Heart right ventricle (tissue), 16 donors: ENCODE data around the gene MAP3K7. TPM values are rescaled to one million over a fixed set of nuclear protein-coding genes. Genes with fewer than 3 reads are reported as not detected.

ENCODE experiments used
- ATAC-seq, 8 donors: fragments of 200-7000 bp; cut with Tn5 transposase; one replicate each; pipeline ENCODE4 v1.9.1; 2020; ENCODE audit warnings: mild to moderate bottlenecking in 8 of 8, moderate library complexity in 8 of 8, moderate number of reproducible peaks in 1 of 8
- DNase-seq, 2 donors: peaks; one replicate each; pipeline ENCODE4 v3.0.0-alpha.2; 2020
- H3K27ac ChIP-seq, 10 donors: fragments of 200-600 bp; sonication (generic) in 2 of 10; one replicate each; pipeline versions ENCODE4 v1.5.0 to v1.8.0; 2020 to 2022; ENCODE audit warnings: mild to moderate bottlenecking in 3 of 10
- H3K27me3 ChIP-seq, 7 donors: fragments of 200-600 bp; one replicate each; pipeline ENCODE4 v1.8.0; 2021 to 2022; ENCODE audit warnings: mild to moderate bottlenecking in 2 of 7
- H3K36me3 ChIP-seq, 9 donors: fragments of 200-600 bp; sonication (generic) in 1 of 9; one replicate each; pipeline versions ENCODE4 v1.5.0 to v1.8.0; 2020 to 2022; ENCODE audit warnings: mild to moderate bottlenecking in 2 of 9
- H3K4me1 ChIP-seq, 9 donors: fragments of 200-600 bp; sonication (generic) in 1 of 9; one replicate each; pipeline versions ENCODE4 v1.5.0 to v1.8.0; 2020 to 2022; ENCODE audit warnings: mild to moderate bottlenecking in 4 of 9
- H3K4me3 ChIP-seq, 10 donors: fragments of 200-600 bp; sonication (generic) in 2 of 10; one replicate each; pipeline versions ENCODE4 v1.5.0 to v1.8.0; 2020 to 2022; ENCODE audit warnings: mild to moderate bottlenecking in 7 of 10, moderate library complexity in 2 of 10
- H3K9me3 ChIP-seq, 11 donors: fragments of 200-600 bp in 10 of 11; sonication (generic) in 2 of 11; one replicate each; pipeline versions ENCODE4 v1.5.0 to v1.8.0; 2013 to 2022; ENCODE audit warnings: mild to moderate bottlenecking in 2 of 11, control low read depth in 1 of 11, moderate library complexity in 1 of 11
- WGBS, 2 donors: extraction: QIAGEN DNeasy Blood & Tissue Kit; methylation state at CpG; one replicate each; pipeline ENCODE4 v1.1.7; 2013; ENCODE audit warnings: inconsistent platforms in 1 of 2; 5-methylcytosine and 5-hydroxymethylcytosine counted together
- intact Hi-C, 10 donors: fragments of 100-400 bp; cut with DNase I; formaldehyde crosslinking; loops; one replicate each; pipeline versions ENCODE4 v1.11.1 to v1.14.2; 2022
- polyA plus RNA-seq, 2 donors: library from polyadenylated mRNA; stranded (reverse); fragments of 200-250 nt; gene quantifications; one replicate each; pipeline ENCODE4 v1.2.3, GENCODE V29; 2013
- total RNA-seq, 10 donors: library from RNA; stranded (reverse); fragmentation: NEBNext Ultra II Directional in 3 of 10; extraction: Animal tissue kit (Norgen Biotek cat#: 25700) in 3 of 10; gene quantifications; one replicate each; pipeline versions ENCODE4 v1.2.1 to v1.2.4, GENCODE V29; 2021 to 2023
- TF ChIP-seq, protein P1 (sequence below), 9 donors: fragments of 200-600 bp; sonication (generic) in 2 of 9; IDR thresholded peaks; one replicate each; pipeline versions ENCODE4 v1.5.0 to v1.8.0; 2021 to 2022; ENCODE audit warnings: antibody characterized with exemption in 9 of 9, mild to moderate bottlenecking in 5 of 9, moderate library complexity in 1 of 9
- donor health status: Arrhythmogenic right ventricular cardiomyopathy.
- donor health status: ischemic (EF 13 %, LVEDD 7.1; RV severe dilation, severe dysfunction).
- donor health status: healthy with polysubstance abuse.
- donor health status: DM: no; HTN: yes; CAD: no.
- donor health status: DM: no; HTN: no; CAD: no.
- donor health status: ischemic (EF 25% LVEDD 6.9; RV normal size, moderate dysfunction).
- donor health status: ischemic (EF 25% LVEDD 5.7; RV mildly dilated, moderate dysfunction).
- donor health status: healthy.
- donor health status: DM: yes; HTN: yes; CAD: no.
- donor health status: Ischemic cardiomyopathy.
- donor health status: ischemic (EF 35%, LVEDD 5.7; RV mildly dilated, moderate dysfunction).
- donor health status: nonischemic (EF 11% LVEDD 7.7; RV severe dilation, severe dysfunction).
- donor health status: DM: yes; HTN: yes; CAD: no.
- donor health status: PGD.
- donor health status: ischemic (EF 29% LVEDD 5.4; RV normal size, mild dysfunction).
- donor health status: nonischemic (EF 23%, LVEDD 6.1; RV moderate dilation, normal function).

The MAP3K7 gene
- total and polyA plus RNA-seq, 12 donors: 7.5 to 29.3 (median 20.1) TPM

DNA sequence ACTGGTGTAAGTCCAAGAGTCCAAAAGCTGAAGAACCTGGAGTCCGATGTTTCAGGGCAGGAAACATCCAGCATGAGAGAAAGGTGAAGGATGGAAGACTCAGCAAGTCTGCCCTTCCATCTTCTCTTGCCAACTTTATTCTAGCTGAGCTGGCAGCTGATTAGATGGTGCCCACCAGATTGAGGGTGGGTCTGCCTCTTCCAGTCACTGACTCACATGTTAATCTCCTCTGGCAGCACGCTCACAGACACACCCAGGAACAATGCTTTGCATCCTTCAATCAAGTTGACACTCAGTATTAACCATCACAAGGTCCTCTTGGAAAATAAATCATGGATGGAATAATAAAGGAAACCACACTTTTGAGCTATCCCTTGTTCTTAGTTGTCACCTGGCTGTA is 121.2 kb downstream of the MAP3K7 start:
- no peak for ATAC-seq
- intact Hi-C loops: no loop called here
- WGBS, 2 donors: 90 to 94% methylated on average over 2 of the region's 2 CpGs

DNA sequence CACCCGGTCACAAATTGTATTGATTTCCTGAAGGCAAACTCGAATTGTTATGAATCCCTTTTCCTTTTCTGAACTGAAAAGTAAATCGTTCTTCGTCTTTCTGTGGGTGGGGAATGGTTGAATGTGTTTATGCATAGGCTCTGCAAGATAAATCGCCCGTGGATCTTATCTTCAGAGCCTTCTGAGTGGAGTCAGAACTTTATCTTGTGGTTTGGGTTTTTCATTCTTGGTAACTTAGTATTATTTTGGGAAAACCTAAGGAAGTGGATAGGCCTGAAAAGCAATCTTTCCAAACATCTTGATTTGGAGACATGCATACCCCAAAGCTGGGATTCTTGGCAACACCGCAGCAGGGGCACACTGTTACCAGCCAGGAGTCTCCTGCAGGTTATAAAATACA is 122.4 kb downstream of the MAP3K7 start:
- ATAC-seq (no peak), DNase-seq (no peak)
- Histone ChIP-seq H3K4me3 (no peak overlapping the region), H3K27ac (no peak overlapping the region), H3K4me1 (peaks cover 0 to 4% (median 0%) of the 10 kb centered on the region in 9 donors), H3K36me3 (no peaks in the 10 kb centered on the region), H3K9me3 (no peaks in the 10 kb centered on the region), H3K27me3 (peaks cover 0 to 9% (median 0%) of the 10 kb centered on the region in 7 donors)
- TF ChIP-seq, protein P1, sequence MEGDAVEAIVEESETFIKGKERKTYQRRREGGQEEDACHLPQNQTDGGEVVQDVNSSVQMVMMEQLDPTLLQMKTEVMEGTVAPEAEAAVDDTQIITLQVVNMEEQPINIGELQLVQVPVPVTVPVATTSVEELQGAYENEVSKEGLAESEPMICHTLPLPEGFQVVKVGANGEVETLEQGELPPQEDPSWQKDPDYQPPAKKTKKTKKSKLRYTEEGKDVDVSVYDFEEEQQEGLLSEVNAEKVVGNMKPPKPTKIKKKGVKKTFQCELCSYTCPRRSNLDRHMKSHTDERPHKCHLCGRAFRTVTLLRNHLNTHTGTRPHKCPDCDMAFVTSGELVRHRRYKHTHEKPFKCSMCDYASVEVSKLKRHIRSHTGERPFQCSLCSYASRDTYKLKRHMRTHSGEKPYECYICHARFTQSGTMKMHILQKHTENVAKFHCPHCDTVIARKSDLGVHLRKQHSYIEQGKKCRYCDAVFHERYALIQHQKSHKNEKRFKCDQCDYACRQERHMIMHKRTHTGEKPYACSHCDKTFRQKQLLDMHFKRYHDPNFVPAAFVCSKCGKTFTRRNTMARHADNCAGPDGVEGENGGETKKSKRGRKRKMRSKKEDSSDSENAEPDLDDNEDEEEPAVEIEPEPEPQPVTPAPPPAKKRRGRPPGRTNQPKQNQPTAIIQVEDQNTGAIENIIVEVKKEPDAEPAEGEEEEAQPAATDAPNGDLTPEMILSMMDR (IDR thresholded peaks at IDR 0.05): no peak
- intact Hi-C loops: no loop called here
- WGBS, 2 donors: 84 to 85% methylated on average over 7 of the region's 7 CpGs

More for the DNA sequence above, 121.2 kb downstream of the MAP3K7 start:
- Histone ChIP-seq H3K27ac (no peak overlapping the region), H3K9me3 (no peaks in the 10 kb centered on the region), H3K27me3 (peaks cover 0 to 9% (median 0%) of the 10 kb centered on the region in 7 donors), H3K36me3 (no peaks in the 10 kb centered on the region), H3K4me3 (no peak overlapping the region), H3K4me1 (no peaks in the 10 kb centered on the region)
- TF ChIP-seq, protein P1 (IDR thresholded peaks at IDR 0.05): no peak
- no peak for DNase-seq

DNA sequence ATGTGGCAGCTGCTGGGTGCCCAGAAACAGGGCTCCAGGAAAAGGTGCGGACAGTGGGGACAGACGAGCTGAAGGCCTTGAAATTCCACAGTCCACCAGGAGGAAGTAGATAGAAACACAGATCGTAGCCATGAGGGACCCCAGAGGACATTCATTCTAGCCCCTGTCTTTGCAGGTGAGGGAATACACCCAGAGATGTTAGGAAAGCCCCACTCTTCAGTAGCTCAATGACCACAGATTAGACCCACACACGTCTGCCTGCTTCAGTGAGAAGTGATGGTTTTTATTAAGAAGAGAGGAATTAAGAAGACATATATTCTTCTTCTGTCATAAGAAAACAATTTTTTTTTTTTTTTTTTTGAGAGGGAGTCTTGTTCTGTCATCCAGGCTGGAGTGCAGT is 123.0 kb downstream of the MAP3K7 start:
- no peaks in the 10 kb centered on the region for H3K36me3 ChIP-seq

More for the DNA sequence above, 123.0 kb downstream of the MAP3K7 start:
- Histone ChIP-seq H3K27ac (no peak overlapping the region), H3K4me3 (no peak overlapping the region), H3K27me3 (peaks cover 0 to 9% (median 0%) of the 10 kb centered on the region in 7 donors), H3K9me3 (no peaks in the 10 kb centered on the region), H3K4me1 (peaks cover 0 to 10% (median 0%) of the 10 kb centered on the region in 9 donors)
- intact Hi-C loops: no loop called here
- DNase-seq (no peak), ATAC-seq (no peak)
- TF ChIP-seq, protein P1 (IDR thresholded peaks at IDR 0.05): no peak
- 80 to 87% methylated on average over 4 of the region's 4 CpGs for WGBS, 2 donors
